Omental fat pad (tissue), 4 donors: ENCODE data around the gene IRX6. TPM values are rescaled to one million over a fixed set of nuclear protein-coding genes. Genes with fewer than 3 reads are reported as not detected.

ENCODE experiments used
- ATAC-seq: fragments of 150-250 bp; one replicate; pipeline ENCODE4 v1.9.1; 2016; ENCODE audit warnings: mild to moderate bottlenecking, moderate library complexity; ENCODE audit not compliant: low FRiP score
- DNase-seq: peaks from one replicate; pipeline ENCODE4 v3.0.0-alpha.2; 2019; ENCODE audit warnings: low spot score
- CTCF ChIP-seq, 3 donors: fragments of 450-650 bp; IDR thresholded peaks; one replicate each; pipeline ENCODE4 v1.5.1; 2016 to 2017; ENCODE audit warnings: antibody characterized with exemption in 3 of 3, mild to moderate bottlenecking in 3 of 3, moderate library complexity in 2 of 3
- total RNA-seq, 4 donors: library from RNA; depleted of rRNA; stranded (reverse); fragments of >200 nt; gene quantifications; one replicate each; pipeline ENCODE4 v1.1.0, GENCODE V29; 2016

The IRX6 gene
- total RNA-seq, 4 donors from 2014 or later = 1.1 to 34.0 (median 10.4) TPM

- TF ChIP-seq CTCF (IDR thresholded peaks at IDR 0.05) = no peak
- ATAC-seq (no peak), DNase-seq (no peak)
Measured at GRCh38 chr16:55308973-55309372, 15.0 kb upstream of the IRX6 start.

DNA sequence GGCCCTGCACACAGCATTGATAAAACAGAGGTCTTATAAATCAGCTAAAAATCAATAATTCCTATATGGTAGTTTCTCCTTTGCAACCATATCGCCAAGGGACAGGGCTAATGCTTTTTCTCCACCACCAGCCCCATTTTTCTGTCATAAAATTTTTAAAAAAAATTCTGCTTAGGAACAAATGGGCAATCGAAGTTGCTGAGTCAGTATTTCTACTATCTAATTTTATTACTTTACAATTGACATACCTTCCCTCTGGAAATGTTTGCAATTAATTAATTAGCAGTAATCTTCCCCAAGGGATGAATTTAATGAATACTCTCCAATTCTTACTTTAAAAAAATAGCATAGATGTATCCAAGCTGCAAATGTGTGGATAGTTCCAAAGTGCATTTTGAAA, 1.7 kb upstream of the IRX6 start:
- no peak for TF ChIP-seq CTCF (IDR thresholded peaks at IDR 0.05)
- DNase-seq (no peak), ATAC-seq (no peak)

DNA sequence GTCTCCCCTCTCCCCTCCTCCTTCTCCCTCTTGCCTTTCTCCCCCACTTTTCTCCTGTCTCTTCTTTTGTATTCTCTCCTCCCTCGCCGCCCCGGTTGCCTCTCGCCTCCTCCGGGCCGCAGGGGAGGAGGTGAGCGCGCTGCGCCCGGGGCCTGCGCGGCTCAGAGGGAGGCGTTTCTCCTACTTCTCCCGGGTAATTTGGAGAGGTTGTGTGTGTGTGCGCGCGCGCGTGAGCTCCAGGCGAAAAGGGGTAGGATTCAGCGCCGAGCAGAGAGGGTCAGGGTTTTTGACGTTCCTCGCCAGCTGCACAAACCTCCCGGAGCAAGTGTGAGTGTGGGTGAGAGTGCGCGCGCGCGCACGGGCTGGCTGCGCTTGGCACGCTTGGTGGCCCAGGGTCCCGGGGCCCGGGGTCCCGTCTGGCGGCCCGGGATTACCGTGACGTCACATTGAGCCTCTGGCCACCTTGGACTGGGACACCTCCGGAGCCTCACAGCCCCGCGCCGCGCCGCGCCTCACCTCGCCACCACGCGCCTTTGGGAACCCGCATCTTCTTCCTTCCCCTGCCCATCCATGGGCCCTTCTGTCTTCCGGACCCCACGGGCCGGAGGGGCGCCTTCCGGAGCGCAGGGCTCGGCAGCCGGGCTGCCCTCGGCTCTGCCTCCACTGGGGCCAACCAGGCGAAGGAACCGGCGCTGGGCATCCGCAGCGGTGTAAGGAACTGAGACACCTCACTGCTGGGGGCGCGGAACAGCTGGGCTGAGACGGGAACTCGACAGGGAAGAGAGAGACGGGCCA, 479 bp downstream of the IRX6 start:
- DNase-seq (no peak), ATAC-seq (no peak)
- no peak for TF ChIP-seq CTCF (IDR thresholded peaks at IDR 0.05)

- ATAC-seq (no peak), DNase-seq (no peak)
- no peak for TF ChIP-seq CTCF (IDR thresholded peaks at IDR 0.05)
Measured at GRCh38 chr16:55325080-55325447, 1.1 kb downstream of the IRX6 start.

DNA sequence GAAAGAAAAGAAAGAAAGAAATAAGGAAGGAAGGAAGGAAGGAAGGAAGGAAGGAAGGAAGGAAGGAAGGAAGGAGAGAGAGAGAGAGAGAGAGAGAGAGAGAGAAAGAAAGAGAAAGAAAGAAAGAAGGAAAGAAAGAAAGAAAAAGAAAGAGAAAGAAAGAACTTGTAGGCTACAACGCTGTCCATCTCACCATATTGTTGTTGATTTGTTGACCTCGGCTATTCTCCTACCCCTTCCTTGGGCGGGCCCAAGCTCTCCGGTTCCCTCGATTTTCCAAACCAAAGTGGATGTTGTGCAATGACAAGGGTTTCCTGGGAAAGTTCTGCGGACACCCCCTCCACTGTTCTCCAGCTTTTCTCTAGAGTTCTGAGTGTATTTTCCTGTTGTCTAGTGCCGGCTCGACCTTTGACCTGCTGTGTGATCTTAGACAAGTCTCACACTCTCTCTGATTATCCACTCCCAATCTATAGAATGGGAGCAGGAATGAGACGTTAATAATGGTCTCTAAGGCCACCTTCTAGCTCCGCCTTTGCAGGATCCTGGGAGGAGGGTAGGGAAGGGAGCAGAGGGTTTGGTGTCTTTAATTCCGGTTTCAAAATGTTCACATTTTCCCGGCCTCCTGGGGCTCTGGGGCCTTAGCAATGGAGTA, 1.6 kb downstream of the IRX6 start:
- ATAC-seq = no peak
- no peak for DNase-seq
- no peak for TF ChIP-seq CTCF (IDR thresholded peaks at IDR 0.05)

DNA sequence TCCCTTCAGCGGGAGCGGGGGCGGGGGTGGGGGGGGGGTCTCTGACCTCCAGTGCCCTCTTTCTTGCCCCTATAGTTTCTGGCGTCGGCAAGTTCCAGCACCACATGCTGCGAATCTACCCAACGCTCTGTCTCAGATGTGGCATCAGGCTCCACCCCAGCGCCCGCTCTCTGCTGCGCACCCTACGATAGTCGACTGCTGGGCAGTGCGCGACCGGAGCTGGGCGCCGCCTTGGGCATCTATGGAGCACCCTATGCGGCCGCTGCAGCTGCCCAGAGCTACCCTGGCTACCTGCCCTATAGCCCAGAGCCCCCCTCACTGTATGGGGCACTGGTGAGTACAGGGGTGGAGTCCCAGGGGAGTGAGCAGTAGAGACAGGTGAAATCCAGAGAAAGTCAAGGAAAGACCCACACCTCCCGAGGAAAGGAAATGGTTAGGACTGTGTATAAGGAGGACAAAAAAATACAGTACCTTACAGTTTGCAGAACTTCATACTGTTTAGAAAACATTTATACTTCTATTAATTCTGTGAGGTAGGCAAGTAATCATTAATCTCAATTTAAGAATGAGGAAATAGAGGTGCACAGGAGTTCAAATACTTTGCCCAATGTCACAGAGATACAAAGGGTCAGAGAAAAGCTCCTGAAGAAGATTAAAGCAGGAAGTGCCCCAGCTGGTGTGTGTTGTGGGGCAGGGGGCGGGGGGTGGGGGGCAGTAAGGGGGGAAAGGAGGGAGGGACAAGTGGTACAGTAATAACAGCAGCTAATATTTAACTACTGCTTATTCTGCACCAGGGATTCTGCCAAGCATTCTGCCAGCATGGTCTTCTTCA, 2.5 kb downstream of the IRX6 start:
- no peak for TF ChIP-seq CTCF (IDR thresholded peaks at IDR 0.05)
- DNase-seq (no peak), ATAC-seq (no peak)
